HS-27A (cell line): Measurements from ENCODE around the gene CPXM2.

ENCODE experiments used
- DNase-seq: peaks from one replicate; pipeline ENCODE4 v3.0.0-alpha.2; 2012; ENCODE audit warnings: low read depth, missing footprints

The CPXM2 gene

DNA sequence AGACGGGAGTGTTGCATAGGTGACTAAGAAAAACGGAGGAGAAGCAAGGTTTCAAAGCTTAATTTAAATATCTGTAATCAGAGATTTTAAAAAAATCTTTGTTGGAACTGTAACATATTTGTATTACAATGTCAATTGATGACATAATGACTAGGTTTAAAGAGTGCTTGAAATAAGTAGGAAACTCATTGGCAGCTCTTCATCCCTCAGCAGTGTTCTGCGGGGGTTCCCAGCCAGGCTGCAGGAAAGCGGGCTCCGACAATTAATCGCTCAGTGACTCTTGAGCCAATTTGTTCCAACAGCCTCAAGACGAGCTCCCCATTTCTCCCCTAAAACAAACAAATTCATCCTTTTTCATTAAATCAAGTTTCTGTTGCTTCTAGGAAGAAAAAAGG is 22.6 kb downstream of the CPXM2 start:
- DNase-seq: no peak

DNA sequence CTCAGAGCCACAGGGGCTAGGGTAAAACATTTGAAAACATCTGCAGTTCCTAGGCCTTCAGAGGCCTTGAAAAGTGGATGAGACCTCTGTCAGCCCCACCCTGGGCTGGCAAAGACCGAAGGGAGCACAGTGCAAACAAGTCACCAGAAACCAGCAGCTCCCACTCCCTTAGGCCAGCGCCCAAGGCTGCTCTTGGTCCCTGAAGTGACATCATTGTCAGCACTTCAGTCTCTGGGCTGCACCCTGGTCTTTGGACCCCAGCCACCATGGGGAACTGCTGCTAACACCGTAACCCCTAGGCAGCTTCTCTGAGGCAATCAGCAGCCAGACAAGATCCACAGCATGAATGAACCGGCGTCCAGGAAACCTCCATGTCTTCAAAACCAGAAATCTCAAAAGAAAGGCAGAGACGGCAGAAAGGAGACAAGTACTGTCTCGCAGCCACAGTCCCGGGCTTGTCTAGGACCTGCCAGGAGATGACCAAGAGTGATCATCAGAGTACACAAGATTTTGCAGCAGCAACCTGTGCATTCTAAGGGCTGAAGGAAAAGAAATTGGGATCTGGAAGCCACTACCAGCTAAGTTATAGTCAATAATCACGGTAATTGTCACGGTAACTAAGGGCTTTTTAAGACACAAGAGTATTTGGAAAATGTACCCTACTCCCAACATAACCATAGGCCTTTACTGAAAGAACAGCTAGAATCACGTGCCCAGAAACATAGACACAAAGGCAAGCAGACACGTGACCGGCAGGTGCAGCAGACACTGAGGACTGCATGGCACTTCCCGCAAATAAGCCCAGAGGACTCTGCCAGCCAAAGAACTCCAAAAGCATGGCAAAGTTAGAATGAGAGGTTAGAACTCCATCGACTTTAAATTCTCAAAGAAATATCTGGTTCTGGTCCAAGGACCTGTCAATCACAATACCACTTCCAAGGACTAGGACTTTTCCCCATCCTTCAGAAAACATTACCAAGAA is 23.3 kb downstream of the CPXM2 start:
- DNase-seq: no peak

DNA sequence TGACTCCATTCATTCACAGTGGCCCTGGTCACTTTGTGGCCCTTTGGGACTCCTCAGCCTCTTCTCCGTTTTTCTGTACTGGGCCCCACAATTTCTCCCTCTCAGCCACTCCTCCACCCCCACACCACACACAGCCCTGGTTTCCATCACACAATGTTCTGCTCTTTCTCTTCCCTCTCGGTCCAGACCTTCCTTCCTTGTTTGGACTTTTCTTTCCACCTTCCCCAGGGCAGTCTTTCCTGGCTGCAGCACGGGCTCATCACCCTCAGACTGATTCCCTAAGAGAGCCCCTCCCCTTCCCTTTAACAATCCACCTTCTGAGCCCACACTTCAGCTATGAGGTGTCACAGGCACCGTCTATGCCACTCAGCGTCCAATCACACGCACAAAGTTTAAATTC is 25.7 kb downstream of the CPXM2 start:
- DNase-seq: no peak

DNA sequence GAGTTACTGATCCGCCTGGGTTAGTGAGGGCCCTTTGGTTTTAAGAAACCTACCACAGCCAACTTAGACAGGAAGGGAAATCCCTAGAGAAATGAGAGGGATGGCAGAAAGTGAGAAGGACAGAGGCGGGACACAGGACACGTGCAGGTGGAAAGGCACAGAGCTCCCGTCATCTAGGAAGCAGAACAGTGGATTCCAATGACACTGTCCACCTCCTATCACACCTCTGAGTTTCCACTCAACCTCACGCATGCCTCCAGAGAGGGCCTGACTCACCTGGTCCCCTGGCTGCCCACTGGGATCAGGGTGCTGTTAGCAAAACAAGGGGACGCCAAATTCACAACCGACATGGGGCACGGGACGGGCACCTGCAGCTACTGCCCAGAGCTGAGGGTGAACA is 26.3 kb downstream of the CPXM2 start:
- no peak for DNase-seq

DNA sequence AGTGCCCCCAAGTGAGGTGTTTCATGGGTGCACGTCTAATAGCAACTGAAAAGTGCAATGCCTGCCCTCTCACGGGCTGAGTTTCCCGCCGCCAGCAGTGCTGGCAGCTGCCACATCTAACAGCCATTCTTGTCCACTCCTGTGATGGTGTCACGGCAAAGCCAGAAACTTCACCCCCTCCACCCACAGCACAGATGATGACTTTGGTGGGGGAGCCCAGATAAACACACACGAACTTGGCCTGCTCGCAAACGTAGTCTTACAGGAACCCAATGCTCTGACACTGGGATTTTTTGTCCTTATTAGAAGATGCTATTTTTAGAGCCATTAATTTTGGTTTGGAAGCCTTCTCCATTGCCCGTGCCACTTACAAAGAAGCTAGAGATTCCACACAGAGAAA is 26.7 kb downstream of the CPXM2 start:
- no peak for DNase-seq

DNA sequence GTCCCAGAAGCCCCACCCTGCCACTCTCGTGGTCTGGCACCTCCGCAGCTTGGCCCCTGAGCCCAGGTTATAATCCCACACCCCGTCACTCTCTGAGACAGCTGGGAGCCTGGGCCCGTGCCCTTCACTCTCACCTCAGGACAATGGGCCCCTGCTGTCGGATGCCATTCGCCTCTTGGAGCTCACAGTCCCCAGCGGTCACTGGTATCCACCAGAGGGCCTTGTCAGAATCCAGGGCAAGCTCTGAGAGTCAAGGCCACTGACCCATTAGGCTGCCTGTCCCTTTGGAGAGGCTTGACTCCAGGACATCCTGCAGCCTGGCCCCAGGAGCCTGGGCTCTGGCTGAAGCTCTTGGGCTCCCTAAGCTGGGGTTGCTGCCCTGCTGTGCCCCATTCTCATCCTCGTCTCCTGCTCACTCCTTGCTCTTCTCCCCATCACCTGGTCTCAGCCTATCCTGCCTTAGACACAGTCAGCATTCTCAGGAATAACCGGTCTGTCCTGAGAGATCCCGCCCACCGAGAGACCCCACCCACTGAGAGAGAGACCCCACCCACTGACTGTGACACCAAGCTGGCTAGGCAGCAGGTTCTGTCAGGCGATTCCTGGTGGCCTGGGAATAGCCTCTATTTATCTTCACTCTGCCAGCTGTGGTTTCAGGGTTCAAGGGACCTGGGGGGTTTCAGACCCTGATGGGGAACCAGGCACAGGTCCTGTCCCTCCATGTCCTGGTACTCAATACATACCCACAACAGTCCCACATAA is 27.7 kb downstream of the CPXM2 start:
- no peak for DNase-seq

DNA sequence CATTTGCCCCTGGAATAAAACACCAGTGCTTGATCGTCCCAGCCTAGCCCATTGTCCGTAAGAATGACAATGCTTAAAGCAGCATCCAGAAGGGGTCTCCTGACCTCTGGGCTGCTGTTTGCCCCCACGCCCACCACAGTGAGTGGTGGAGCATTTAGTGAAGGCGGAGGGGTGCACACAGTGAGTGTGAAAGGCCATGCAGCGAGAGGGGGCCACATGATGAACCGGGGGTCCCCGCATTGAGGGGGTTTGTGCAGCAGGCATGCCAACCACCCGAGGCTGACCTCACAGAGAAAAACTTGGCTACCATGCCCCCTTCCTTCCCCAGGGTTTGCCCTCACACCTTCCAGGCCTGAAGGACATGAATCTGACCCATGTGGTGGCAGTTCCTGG is 28.4 kb downstream of the CPXM2 start:
- DNase-seq: no peak

DNA sequence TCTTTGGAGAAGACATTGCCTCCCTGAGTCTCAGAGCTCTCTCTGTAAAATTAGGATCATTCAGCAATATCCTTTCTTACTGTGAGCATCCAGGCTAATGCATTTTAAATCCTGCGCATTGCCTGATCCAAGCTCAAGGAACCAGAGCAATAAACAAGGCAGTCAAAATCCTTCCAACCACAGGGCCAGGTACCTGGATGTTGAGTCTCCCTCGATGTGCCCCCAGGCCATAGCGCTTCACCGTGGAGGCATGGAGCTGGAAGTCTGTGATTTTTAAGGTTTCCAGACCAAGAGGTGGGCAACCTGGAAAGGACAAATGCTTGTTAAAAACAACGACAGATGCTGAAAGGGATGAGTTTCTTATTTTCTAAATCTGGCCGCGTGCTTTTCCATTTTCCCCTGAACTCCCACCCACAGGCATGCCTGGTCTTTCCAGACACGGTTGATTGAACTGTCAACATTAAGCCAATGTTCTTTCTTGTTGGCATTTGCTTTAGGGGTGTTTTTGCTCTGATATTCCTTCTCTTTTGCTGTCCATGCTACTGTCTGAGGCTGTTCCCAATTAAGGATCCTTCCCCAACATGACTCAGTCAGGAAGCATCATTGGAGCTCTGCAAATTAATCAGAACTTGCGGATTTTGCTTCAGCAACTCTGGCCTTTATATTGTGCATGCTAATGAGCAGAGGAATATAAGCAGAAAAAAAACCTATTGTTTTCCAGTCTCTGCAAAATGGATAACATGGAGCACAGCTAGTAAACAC is 29.0 kb downstream of the CPXM2 start:
- DNase-seq: no peak

DNA sequence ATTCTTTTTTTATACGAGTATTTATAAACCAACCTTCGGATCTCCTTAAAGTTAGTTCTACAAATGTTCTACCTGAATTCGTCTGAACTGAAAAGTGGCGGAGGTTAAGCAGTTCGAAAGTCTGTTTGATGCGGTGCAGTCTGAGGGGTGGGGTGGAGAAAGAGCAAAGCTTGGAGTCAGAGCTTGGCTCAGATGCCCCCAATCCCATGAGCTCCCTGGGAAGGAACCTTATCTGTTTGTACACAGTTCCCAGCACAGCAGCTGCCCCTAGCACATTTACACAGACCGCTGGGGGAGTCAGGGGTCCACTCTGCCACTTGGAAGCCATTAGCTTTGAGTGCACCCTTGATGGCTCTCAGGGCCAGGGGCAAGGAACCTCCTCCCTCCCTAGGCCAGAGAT is 30.8 kb downstream of the CPXM2 start:
- DNase-seq: no peak

DNA sequence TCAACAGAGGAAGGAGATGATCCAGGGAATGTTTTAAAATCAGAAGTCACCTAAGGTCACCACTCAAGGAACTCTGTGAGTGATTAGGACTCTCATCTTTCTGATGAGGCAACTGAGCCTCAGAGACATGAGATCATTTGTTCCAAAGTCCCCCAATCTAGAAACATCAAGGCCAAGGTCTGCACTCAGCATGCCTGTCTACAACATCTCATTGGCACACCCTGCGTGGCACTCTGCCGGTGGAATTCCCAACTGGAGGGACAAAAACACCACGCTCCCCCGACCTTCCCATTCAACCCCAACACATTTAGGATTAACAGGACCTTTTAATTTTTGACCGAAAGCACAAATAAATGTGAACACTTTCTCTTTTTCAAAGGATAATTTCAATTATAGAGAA is 31.4 kb downstream of the CPXM2 start:
- no peak for DNase-seq

DNA sequence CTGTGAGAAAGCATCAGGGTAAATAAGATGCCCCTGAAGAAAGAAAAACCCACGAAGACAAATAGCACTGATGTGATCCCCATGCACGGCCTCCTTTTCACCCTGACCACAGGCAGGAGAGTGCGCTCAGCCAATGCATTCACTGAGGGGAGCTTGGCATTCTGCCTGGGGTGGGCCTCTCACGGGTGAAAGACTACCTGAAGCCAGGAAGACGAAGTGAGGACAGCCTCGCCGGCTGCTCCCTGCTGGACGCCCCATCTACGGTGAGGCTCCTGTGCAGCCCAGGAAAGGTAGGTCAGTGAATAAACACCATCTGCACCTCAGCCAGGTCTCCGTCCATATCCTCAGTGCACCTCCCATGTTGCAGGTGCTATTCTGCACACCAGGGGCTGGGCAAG is 32.0 kb downstream of the CPXM2 start:
- no peak for DNase-seq

DNA sequence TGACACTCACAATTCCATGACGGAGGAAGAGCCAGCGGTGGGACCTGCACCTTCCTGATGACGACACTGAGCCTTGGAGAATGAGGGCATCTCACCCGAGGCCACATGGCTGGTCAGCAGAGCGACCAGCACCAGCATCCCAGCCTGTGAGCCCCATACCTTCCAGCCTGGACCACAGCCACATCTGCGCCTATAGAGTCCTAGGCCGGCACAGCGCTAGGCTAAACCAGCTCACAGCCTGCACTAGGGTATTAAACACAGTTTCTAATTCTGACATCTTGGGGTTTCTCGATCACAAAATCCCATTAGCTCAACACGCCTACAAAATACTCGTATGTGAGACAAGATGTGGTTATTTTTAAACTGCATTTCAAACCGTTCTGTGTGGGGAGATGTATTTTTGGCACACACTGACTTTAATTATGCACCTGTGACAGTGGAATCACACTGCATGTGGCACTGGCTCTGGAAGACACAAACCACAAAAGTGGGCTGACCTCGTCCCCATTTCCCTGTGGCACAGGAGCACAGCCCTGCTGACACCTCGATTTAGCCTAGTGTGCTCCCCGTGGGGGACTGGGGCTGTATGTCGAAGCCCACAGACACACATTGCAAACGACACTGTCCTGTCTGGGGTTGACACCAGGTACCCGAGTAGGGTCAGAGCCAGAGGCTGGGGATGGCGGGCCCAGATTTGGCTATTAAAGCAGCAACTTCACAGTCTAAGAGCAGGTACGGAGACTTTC is 32.5 kb downstream of the CPXM2 start:
- DNase-seq: no peak

DNA sequence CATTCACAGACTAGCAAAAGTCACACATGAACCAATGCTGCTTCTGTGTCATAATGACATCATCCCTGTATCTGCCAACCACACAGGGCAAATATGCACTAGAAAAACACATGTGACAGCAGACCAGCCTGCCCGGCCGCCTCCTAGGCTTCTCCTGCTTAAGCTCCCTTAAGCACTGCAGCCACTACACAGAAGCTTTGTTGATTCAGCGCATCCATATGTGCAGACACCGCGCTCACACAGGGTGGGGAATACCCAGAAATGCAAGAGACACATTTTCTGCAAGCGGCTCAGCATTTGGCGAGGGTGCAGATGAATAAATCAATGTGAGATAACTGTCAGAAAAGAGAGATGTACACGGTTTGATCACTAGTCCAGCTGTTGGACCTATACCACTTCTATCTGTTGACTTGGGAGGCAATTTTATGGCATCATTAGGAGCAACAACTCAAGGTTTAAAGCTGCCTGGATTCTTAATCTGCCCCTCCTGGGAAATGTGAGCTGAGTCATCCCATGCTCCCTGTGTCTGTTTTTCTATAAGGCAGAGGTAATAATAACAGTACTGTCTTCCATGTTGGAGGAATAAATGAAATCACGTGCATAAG is 33.4 kb downstream of the CPXM2 start:
- DNase-seq: no peak

DNA sequence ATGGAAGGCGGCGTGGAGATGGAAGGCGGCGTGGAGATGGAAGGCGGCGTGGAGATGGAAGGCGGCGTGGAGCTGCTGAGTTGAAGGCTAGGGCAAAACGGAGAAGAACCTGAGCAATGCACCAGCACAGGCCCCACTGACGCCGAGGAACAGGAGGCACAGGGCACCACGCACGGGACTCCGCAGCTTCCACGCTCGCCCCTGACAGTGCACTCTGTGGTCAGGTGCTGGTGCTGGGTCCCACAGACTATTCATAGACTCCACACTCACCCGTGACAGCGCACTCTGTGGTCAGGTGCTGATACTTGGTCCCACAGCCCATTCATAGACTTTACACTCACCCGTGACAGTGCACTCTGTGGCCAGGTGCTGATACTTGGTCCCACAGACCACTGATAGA is 34.0 kb downstream of the CPXM2 start:
- DNase-seq: no peak

DNA sequence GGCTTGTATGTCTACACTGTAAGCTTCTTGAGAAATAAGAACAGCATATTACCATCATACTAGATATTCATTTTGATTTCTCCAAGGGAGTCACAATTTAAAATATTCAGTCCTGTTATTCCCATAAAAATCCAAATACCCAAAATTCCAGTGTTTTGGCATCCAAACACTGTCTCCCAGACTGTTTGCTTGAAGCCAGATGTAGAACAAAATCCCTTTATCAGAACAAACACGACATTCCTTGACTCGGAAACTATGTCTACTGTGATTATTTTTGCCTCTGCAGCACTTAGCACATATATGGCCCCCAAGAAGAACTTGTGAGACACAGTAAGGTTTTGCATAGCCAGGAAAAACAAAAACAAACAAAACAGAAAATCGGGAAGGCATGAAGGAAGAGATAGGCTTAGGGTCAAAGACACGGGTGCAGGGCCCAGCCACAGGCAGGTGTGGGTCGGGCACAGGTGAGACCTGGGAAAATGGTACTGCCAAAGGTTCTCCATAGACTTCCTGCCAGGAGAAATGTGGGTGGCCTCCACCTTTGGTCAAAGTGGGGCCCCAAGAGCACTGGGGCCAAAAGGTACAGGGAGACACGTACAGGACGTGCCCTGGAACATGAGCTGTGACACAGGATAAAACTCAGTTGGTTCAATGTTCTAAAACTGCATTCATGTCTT is 36.5 kb downstream of the CPXM2 start:
- no peak for DNase-seq

DNA sequence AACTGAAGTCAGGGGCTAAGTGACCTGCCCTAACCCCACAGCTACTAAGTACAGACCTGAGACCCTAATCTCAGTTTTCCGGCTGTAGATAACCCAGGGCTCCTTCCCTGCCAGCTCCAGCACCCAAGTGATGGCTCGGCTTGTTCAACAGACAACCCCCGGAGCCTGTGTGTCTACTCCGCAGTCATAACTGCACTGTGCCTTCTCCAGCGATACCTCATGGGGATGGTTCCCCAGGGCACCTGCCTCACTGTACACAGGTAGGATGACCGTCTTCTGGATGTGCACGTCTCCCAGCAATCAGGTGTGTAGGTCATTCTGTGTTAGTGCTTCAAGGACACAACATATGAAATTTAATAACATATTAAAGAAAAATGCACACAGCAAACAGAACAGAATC is 37.1 kb downstream of the CPXM2 start:
- no peak for DNase-seq

DNA sequence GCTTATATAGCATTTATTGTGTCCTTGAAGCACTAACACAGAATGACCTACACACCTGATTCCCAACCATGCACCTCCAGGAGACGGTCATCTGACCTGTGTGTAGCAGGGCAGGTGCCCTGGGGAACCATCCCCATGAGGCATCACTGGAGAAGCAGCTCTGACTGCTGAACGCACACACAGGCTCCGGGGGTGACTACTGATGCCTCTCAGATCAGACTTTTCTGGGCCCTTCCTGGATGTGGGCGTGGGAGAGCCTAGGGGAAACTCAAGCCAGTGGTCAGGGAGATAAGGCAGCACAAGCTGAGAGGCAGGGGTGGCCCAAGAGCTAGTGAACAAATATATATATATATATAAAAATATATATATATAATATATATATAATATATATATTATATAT is 37.6 kb downstream of the CPXM2 start:
- DNase-seq: no peak

DNA sequence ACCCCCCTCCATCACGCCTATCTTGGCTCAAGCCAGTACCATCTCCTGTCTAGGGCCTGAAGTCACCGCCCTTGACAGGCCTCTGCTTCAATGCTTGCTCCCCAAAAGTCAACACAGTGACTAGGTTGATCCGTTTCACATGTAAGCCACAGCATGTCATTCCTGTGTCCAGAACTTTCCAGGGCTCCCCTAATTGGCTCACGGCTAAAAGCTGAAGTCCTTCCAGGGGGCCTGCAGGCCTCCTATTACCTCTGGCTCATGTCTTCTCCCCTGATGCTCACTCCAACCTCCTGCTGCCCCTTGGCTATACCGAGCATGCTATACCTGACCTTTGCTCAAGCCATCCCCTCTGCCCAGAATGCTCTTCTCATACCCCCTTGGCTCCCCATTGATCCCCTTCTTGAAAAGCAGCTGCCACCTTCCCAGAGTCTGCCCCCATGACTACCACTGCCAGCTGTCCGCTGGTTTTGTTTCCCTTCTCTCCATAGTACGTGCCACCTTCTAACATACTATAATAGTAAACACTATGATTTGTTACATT is 39.1 kb downstream of the CPXM2 start:
- no peak for DNase-seq

DNA sequence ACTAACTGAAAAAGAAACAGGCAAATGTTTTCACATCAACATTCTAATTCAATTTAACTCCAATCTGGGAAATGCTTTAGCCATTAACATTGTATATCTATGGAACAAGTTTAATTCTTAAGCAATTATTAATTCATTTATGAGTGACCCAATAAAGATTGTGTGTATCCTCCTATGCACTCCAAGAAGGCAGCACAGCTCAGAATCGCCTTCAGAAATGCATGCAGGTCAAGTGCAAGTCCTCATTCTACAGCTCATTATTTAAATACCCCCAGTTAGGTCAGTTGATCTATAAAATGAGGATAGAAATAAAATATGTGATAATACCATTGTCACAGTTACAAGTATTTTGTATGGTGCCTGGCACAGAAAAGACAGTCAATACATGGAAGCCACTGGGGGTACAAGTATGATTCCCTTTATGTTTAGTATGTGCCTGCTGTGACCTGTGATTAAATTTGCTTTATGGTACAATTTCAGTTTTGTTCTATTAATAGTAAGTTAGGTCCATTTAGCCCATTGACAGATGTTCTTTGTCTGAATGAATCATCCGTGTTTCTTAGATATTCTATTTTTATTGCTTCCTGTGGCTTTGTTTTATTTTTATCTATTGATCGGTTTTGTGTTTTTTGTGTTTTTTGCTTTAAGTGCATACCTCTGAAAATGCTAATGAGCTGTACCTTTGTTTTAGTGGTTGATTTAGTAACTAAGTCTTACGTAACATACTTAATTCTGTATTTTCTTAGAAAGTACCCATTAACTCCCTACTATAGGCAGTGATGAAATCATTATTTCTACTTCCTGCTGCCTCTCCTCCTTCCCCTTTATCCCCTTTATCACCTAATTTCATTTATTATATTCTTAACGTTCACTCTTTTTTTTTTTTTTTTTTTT is 42.8 kb downstream of the CPXM2 start:
- DNase-seq: no peak
